NCI-H2107 (cell line): ENCODE measurements around the gene MYCN.
"Not testable (repeated sequence)": the region's sequence is repeated elsewhere in the genome, so short reads cannot be mapped to it uniquely, and the experiment has no call there.

Source experiments
- DNase-seq: peaks from one replicate; lab custom pipeline; 2025; lab: John Stamatoyannopoulos, UW

The MYCN gene

GRCh38 chr2:15957881-15958713, 17.7 kb downstream of the MYCN start:
- no peak for DNase-seq

GRCh38 chr2:15959331-15960153, 19.2 kb downstream of the MYCN start:
- no peak for DNase-seq

GRCh38 chr2:15960154-15960520, 19.8 kb downstream of the MYCN start:
- not testable (repeated sequence) for DNase-seq

- not testable (repeated sequence) for DNase-seq
These were observed 23.0 kb downstream of the MYCN start for GRCh38 chr2:15963109-15963976.

- DNase-seq: no peak
These were observed 23.8 kb downstream of the MYCN start for GRCh38 chr2:15963977-15964670.

- no peak for DNase-seq
These were observed 24.7 kb downstream of the MYCN start for GRCh38 chr2:15964936-15965563.

- DNase-seq: no peak
These were observed 25.2 kb downstream of the MYCN start for GRCh38 chr2:15965564-15966019.

GRCh38 chr2:15967415-15968279, 27.3 kb downstream of the MYCN start:
- no peak for DNase-seq

GRCh38 chr2:15968280-15969178, 28.2 kb downstream of the MYCN start:
- no peak for DNase-seq

GRCh38 chr2:15969214-15969613, 28.9 kb downstream of the MYCN start:
- no peak for DNase-seq

- DNase-seq: no peak
These were observed 30.4 kb downstream of the MYCN start for GRCh38 chr2:15970701-15971100.

GRCh38 chr2:15971351-15971750, 31.0 kb downstream of the MYCN start:
- DNase-seq: no peak

- no peak for DNase-seq
These were observed 31.6 kb downstream of the MYCN start for GRCh38 chr2:15971831-15972522.

GRCh38 chr2:15973481-15974401, 33.4 kb downstream of the MYCN start:
- DNase-seq: no peak

GRCh38 chr2:15974565-15975260, 34.4 kb downstream of the MYCN start:
- DNase-seq: no peak

- no peak for DNase-seq
These were observed 34.9 kb downstream of the MYCN start for GRCh38 chr2:15975261-15975600.

GRCh38 chr2:15975676-15976075, 35.3 kb downstream of the MYCN start:
- no peak for DNase-seq
